Body of pancreas (tissue), 4 donors: ENCODE measurements around the gene LGALS13.

Experiments used
- POLR2A ChIP-seq, 3 donors: fragments of 450-650 bp; IDR thresholded peaks; one replicate each; pipeline ENCODE4 v1.6.1; 2016; ENCODE audit warnings: antibody characterized with exemption in 3 of 3, mild to moderate bottlenecking in 2 of 3
- TF ChIP-seq, protein P1 (sequence below), 7 experiments: fragments of 450-650 bp in 4 of 7; fragments of 200-600 bp in 3 of 7; sonication (generic) in 3 of 7; IDR thresholded peaks; one replicate each; pipeline ENCODE4 v1.5.1; 2016 to 2019; ENCODE audit warnings: antibody characterized with exemption in 7 of 7

DNA sequence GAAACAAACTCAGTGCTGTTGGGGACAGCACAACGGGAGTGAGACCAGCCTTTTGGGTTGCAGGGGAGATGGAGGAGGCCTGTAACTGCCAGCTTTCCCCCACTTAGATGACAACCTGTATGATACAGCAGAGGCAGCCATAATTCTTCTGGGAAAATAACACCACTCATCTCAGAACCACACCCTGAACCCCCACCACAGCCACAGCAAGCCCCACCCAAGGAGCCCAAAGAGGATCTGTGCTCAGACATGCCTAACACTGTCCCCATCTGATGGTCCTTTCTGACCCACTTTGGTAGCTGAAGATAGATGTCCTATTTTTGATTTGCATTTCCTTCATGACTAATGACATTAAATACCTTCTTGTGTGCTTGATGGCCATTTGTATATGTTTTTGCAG lies 15.4 kb downstream of the LGALS13 start:
- TF ChIP-seq, protein P1, sequence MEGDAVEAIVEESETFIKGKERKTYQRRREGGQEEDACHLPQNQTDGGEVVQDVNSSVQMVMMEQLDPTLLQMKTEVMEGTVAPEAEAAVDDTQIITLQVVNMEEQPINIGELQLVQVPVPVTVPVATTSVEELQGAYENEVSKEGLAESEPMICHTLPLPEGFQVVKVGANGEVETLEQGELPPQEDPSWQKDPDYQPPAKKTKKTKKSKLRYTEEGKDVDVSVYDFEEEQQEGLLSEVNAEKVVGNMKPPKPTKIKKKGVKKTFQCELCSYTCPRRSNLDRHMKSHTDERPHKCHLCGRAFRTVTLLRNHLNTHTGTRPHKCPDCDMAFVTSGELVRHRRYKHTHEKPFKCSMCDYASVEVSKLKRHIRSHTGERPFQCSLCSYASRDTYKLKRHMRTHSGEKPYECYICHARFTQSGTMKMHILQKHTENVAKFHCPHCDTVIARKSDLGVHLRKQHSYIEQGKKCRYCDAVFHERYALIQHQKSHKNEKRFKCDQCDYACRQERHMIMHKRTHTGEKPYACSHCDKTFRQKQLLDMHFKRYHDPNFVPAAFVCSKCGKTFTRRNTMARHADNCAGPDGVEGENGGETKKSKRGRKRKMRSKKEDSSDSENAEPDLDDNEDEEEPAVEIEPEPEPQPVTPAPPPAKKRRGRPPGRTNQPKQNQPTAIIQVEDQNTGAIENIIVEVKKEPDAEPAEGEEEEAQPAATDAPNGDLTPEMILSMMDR (IDR thresholded peaks at IDR 0.05): no peak
- TF ChIP-seq POLR2A (IDR thresholded peaks at IDR 0.05): no peak
